ENCODE measurements around the gene NCMAP. TPM values are rescaled to one million over a fixed set of nuclear protein-coding genes. Genes with fewer than 3 reads are reported as not detected.
A peak's percentile ranks its signal among the peaks of the same experiment; 100 is the strongest.

The NCMAP gene
- total RNA-seq, 3 donors from 2014 or later, result 0.16 to 8.2 (median 0.98) TPM

DNA sequence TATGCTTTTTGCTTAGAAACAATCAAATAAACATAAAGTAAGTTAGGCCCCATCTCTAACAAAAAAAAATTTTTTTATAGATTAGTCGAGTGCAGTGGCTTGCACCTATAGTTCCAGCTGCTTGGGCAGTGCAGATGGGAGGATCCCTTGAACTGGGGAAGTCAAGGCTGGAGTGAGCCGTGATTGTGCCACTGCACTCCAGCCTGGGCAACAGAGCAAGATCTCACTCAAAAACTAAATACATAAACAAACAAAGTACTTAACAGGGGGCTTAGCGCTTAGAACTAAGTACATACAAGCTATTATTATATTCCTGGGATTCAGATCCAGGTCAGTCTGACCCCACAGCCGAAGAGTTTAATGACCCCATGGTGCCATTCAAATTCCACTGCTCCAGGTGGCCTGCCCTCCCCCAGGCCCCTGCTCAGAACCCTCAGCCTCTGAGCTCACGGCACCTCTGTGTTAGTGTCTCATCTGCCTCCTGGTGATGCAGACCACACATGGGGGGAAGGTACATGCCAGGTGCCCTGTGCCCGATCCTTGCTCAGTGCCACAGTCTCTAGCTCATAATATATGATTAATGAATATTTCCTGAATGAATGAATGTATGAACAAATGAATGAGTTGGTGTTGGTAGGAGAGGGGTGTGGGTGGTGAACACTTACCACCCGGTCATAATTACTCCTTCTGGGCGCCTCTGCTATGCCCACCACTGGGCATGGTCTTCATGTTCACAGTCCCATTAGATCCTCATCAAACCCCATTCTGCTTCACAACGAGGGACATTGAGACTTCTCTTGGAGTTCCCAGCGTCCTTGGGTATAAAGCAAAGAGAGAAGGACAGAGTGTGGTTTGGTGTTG, 14.6 kb downstream of the NCMAP start:
- Histone ChIP-seq H3K36me3 (no peaks in the 10 kb centered on the region), H3K27ac (no peak overlapping the region), H3K4me1 (no peaks in the 10 kb centered on the region), H3K27me3 (no peaks in the 10 kb centered on the region), H3K4me3 (no peak overlapping the region), H3K9me3 (no peaks in the 10 kb centered on the region)
- TF ChIP-seq, protein P1, sequence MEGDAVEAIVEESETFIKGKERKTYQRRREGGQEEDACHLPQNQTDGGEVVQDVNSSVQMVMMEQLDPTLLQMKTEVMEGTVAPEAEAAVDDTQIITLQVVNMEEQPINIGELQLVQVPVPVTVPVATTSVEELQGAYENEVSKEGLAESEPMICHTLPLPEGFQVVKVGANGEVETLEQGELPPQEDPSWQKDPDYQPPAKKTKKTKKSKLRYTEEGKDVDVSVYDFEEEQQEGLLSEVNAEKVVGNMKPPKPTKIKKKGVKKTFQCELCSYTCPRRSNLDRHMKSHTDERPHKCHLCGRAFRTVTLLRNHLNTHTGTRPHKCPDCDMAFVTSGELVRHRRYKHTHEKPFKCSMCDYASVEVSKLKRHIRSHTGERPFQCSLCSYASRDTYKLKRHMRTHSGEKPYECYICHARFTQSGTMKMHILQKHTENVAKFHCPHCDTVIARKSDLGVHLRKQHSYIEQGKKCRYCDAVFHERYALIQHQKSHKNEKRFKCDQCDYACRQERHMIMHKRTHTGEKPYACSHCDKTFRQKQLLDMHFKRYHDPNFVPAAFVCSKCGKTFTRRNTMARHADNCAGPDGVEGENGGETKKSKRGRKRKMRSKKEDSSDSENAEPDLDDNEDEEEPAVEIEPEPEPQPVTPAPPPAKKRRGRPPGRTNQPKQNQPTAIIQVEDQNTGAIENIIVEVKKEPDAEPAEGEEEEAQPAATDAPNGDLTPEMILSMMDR (IDR thresholded peaks at IDR 0.05), result no peak
- TF ChIP-seq POLR2A (IDR thresholded peaks at IDR 0.05) (no peak), POLR2AphosphoS5 (IDR thresholded peaks at IDR 0.05) (no peak)
- DNase-seq (ENCODE audit: low spot score in 2 of 2), result no peak
- intact Hi-C loops (cut with DNase I; ENCODE audit: low total_unique reads), result loop anchor here (10.0 kb wide), 1 partner anchor 54 kb away; no protein-coding TSS in a partner anchor

DNA sequence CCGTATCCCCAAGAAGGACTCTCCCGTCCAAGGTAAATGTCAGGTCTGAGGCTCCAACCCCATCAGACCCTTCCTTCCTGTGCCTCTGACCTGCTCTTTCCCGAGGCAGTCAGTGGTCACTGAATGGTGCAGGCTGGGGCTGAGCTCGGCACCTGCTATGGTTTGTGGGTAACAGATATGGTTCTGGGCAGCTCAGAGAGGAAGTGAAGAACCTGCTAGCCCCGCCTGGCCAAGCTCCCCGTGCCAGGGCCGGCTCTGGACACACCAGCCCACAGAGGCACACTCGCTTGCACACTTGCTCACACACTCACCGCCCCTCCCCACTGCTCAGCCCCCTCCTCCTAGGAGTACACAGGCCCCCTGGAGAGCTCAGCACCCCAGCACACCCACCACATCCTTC, 16.4 kb downstream of the NCMAP start:
- intact Hi-C loops (cut with DNase I; ENCODE audit: low total_unique reads), result loop anchor here (10.0 kb wide), 1 partner anchor 52 kb away; no protein-coding TSS in a partner anchor
- H3K9me3 ChIP-seq, result no peaks in the 10 kb centered on the region
- H3K27ac ChIP-seq, result no peak overlapping the region
- TF ChIP-seq POLR2AphosphoS5 (IDR thresholded peaks at IDR 0.05) (no peak), POLR2A (IDR thresholded peaks at IDR 0.05) (no peak)
- TF ChIP-seq, protein P1 (IDR thresholded peaks at IDR 0.05), result no peak
- no peaks in the 10 kb centered on the region for H3K4me1 ChIP-seq
- no peaks in the 10 kb centered on the region for H3K27me3 ChIP-seq
- H3K36me3 ChIP-seq, result no peaks in the 10 kb centered on the region
- DNase-seq (ENCODE audit: low spot score in 2 of 2), result no peak
- H3K4me3 ChIP-seq, result no peak overlapping the region

DNA sequence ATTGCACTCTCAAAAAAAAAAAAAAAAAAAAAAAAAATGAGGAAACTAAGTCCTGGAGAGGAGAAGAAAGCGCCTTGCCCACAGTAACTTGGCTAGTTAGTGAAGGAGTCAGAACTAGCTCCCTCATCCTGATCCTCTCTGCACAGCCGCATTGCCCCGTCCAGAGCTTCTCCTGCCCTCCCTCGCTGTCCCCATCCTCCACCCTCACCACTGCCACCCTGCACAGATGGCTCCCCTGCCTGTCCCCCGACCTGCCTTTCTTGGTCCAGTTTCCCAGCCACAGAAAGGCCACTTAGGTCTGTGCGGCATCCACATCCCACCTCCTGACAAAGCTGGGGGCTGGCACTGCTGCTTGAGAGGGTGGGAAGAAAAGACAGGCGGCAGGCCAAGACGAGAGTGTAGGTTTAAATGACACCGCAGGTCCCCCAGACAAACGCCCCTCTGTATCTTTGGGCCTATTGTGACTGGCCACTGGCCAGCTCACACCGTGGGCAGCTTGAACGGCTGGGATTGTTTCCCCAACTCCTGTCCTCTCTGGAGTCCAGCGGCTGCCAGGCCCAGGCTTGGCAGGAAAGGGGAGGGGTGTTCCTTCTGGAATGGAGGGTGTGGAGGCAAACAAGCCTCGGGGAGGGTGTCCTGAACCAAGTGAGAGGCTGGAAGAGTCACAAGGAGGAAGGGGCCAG, 20.2 kb downstream of the NCMAP start:
- Histone ChIP-seq H3K9me3 (no peaks in the 10 kb centered on the region), H3K36me3 (no peaks in the 10 kb centered on the region), H3K4me1 (no peaks in the 10 kb centered on the region), H3K27me3 (no peaks in the 10 kb centered on the region), H3K27ac (peak overlapping the region; percentile 71 to 80), H3K4me3 (peak overlapping the region in 1 of 3 donors; percentile 15)
- peak in 1 of 2 donors; percentile 44 for DNase-seq (ENCODE audit: low spot score in 2 of 2)
- intact Hi-C loops (cut with DNase I; ENCODE audit: low total_unique reads), result loop anchor here (10.0 kb wide), 1 partner anchor 49 kb away; no protein-coding TSS in a partner anchor
- TF ChIP-seq POLR2AphosphoS5 (IDR thresholded peaks at IDR 0.05) (no peak), POLR2A (IDR thresholded peaks at IDR 0.05) (no peak)
- TF ChIP-seq, protein P1 (IDR thresholded peaks at IDR 0.05), result no peak

DNA sequence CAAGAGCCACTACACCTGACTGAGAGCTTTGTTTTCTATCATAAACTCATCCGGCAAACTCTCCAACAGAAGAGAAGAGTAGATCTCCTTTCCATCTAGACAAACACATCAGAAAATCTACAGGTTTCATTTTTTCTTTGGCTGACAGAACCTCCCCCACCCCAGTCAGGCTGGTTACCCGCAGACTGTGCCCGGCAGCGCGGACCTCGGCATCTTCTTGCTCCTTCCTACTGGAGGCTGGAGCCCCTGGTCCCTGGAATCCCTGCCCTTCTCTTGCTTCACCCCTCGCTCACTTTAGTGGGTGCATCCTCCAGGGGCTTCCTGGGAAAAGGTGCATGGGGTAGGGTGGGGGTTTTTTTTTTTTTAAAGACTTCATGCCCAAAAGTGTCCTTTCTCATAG, 23.0 kb downstream of the NCMAP start:
- H3K4me3 ChIP-seq, result no peak overlapping the region
- H3K9me3 ChIP-seq, result no peaks in the 10 kb centered on the region
- TF ChIP-seq POLR2AphosphoS5 (IDR thresholded peaks at IDR 0.05), result no peak
- no peak for TF ChIP-seq POLR2A (IDR thresholded peaks at IDR 0.05)
- TF ChIP-seq, protein P1 (IDR thresholded peaks at IDR 0.05), result no peak
- no peaks in the 10 kb centered on the region for H3K4me1 ChIP-seq
- no peaks in the 10 kb centered on the region for H3K36me3 ChIP-seq
- DNase-seq (ENCODE audit: low spot score in 2 of 2), result no peak
- H3K27me3 ChIP-seq, result no peaks in the 10 kb centered on the region
- intact Hi-C loops (cut with DNase I; ENCODE audit: low total_unique reads), result loop anchor here (10.0 kb wide), 1 partner anchor 46 kb away; no protein-coding TSS in a partner anchor
- H3K27ac ChIP-seq, result no peak overlapping the region

DNA sequence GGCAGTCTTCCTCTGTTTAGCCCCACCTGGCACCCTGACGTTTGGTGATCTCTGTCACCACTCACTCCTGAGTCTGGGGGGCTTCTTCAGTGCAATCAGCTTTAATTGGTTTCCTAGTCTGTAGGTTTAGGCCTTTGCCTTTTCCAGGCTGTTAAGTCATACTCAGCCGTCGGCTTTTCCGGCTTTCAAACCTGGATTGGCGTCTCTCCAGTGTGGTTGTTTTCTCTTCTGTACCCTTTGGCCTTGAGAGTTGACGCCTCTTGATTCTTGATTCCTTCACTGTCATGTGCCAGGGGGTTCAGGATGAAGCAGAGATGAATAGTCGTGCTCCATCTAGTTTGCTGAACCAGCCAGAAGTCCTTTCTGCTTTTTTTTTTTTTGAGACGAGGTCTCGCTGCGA, 24.9 kb downstream of the NCMAP start:
- no peaks in the 10 kb centered on the region for H3K4me1 ChIP-seq
- H3K27me3 ChIP-seq, result no peaks in the 10 kb centered on the region

More for the DNA sequence above, 24.9 kb downstream of the NCMAP start:
- TF ChIP-seq, protein P1 (IDR thresholded peaks at IDR 0.05), result no peak
- no peak for TF ChIP-seq POLR2AphosphoS5 (IDR thresholded peaks at IDR 0.05)
- no peak for TF ChIP-seq POLR2A (IDR thresholded peaks at IDR 0.05)
- DNase-seq (ENCODE audit: low spot score in 2 of 2), result no peak
- H3K4me3 ChIP-seq, result no peak overlapping the region
- intact Hi-C loops (cut with DNase I; ENCODE audit: low total_unique reads), result no loop called here
- H3K27ac ChIP-seq, result no peak overlapping the region
- H3K9me3 ChIP-seq, result no peaks in the 10 kb centered on the region
- H3K36me3 ChIP-seq, result no peaks in the 10 kb centered on the region

Measured in breast epithelium (tissue), 4 donors.